Raji (cell line): ENCODE results near the gene ZCRB1.

Experiments
- POLR2A ChIP-seq: IDR thresholded peaks from 2 replicates; pipeline ENCODE4 v1.6.1; 2011; ENCODE audit warnings: low read depth, low read length, control low read depth; ENCODE audit not compliant: insufficient read depth

The ZCRB1 gene

DNA sequence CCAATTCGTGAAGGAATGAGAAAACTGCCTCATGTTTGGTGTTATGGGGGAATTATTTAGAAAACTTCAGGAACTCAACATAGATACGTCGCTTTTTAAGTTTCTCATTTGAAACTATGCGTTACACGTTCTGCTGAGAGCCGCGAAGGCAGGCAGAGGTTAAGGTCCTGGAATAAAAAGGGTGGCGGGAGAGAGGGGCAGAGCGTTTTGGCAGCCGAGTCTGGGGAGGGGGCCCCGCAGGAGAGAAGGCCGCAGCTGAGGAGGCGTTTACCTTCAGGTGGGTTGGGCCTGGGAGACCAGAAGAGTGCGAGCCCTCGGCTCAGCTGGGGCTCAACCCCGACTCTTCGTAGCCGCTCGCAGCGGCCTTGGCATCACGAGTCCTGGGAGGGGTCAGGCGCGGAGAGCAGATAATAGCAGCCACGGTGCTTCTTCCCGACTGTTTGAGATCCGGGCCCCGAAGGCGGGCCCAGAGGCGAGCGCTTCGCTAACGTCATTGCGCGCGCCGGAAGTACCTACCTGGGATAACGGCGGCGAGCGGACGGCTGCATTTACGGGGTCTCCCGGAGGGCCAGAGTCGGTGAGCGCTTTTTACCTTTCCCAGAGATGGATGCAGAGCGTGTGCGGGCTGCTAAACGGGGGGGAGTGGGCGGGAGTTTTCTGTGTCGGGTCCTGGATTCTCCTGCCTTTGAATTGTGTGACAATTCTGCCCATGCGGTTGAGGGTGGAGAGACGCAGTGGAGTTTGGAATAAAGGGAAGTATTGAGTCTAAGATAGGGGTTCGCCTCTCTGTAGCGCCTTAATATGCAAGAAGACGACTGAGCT, at the start of gene ZCRB1, which contains the start of gene PPHLN1:
Gene ZCRB1 (minus strand): TSS at position 442 of the 822 bp plus-strand sequence. CDS start 1,992 bp downstream, outside the sequence.
Gene PPHLN1 (plus strand): TSS at position 515 of the 822 bp plus-strand sequence. CDS start 9,736 bp downstream, outside the sequence.
- peak; percentile 84 for TF ChIP-seq POLR2A

GRCh38 chr12:42373669-42374068, 47.8 kb upstream of the ZCRB1 start:
- TF ChIP-seq POLR2A = no peak

DNA sequence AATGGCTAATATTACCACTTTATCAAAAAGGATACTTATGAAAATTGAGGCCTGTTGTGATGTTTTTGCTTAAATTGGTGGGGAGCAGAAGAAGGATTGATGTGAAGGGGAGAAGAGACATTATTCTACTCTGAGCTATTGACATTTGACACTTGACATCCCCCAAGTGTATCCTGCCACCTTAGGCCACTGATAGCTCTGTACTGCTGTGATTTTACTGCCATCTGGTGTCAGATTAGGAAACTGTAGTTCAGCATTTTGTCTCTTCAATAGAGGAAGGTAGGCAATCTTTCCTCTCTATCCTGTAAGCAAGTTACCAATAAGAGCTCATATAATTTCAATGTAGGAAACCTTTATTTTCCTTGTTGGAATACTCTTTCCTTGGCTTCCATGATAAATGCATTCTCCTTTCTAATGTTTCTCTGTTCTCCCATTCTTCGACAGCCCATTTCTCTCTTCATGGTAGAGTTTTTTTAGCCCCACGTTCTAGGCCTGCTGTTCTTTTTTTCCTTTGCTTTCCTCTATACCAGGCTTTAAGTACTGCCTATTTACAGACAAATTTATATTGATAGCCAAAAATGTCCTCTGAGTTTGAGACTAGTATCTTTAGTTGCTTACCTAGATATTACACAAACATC, 46.4 kb upstream of the ZCRB1 start:
- TF ChIP-seq POLR2A = no peak

GRCh38 chr12:42370013-42370412, 44.1 kb upstream of the ZCRB1 start:
- TF ChIP-seq POLR2A = no peak

DNA sequence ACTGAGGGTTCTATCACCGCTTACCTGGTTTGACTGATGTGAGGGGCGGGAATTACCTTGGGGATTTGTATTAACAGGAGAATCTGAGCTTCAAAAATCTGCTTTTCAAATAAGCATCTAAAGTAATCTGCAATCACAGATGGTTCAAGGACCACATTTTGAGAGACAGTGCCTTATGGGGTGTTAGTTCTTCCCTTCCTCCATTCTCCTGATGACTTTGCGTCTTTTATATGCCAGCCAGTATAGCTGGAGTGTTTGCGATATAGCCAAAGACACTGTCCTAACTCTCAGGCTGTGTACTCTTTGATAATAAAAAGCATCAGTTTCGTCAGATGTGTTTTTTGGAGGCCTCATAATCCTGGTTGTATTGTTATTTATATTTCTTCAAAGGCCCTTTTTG, 39.6 kb upstream of the ZCRB1 start:
- TF ChIP-seq POLR2A = no peak

DNA sequence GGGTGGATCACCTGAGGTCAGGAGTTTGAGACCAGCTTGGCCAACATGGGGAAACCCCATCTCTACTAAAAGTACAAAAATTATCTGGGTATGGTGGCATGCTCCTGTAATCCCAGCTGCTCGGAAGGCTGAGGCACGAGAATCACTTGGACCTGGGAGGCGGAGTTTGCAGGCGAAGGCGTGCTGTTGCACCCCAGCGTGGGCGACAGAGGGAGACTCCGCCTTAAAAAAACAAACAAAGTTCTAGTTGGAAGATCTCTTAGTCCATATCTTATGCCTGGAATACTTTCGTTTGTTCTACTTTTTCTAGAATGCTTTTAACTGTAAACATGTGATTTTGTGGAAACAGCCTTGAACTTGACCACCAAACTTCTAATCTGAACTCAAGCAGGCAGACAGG, 38.8 kb upstream of the ZCRB1 start:
- TF ChIP-seq POLR2A = no peak

DNA sequence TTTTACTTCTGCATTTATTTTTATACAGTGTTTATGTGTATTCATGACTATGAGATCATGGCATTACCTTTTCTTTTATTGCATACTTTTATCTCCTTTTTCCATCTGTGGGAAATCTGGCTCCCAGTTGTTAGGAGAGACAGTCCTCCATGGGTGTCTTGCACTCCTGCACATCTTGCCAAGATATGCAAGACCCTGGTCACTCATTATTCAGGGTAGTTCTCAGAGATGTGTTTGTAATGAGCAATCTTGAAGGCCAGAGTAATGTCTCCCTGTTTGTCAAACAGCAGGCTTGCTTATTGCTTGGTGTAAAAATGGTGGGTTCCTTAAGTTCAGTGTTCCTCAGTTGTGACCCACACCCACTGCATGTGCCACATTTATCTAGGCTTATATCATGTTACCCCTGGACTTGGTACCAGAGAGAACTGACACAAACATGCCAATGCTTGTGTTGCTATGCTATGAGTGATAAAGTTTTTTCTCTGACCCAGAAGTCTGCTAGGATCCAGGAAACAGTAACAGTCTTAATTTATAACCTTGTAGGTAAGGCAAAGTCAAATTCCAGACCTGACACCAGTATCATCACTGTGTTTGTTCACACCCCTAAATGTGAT, 36.9 kb upstream of the ZCRB1 start:
- TF ChIP-seq POLR2A = no peak

- TF ChIP-seq POLR2A = no peak
Measured at GRCh38 chr12:42361909-42362646, 36.2 kb upstream of the ZCRB1 start.

DNA sequence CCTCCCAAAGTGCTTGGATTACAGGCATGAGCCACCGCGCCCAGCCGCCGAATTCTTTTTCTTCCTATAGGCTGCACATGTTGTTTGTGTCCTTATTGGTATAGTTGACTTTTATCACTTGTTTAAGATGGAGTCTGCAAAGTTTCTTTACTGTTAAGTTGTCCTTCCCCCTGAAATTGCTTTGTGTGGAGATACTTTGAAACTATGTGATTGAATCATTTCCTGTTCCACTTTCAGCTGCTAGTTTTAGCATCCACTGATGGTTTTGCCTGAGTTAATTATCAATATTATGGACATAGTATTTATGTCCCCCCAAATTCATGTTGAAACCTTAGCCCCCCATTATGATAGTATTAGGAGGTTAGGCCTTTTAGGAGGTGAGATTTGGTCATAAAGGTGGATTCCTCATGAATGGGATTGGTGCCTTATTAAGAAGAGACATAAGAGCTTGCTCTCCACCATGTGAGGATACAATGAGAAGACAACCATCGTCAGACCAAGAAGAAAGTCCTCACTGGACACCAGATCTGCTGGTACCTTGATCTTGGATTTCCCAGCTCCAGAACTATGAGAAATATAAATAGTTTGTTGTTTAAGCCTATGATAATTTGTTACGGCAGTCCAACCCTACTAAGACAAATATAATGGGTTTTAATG, 35.0 kb upstream of the ZCRB1 start:
- no peak for TF ChIP-seq POLR2A

DNA sequence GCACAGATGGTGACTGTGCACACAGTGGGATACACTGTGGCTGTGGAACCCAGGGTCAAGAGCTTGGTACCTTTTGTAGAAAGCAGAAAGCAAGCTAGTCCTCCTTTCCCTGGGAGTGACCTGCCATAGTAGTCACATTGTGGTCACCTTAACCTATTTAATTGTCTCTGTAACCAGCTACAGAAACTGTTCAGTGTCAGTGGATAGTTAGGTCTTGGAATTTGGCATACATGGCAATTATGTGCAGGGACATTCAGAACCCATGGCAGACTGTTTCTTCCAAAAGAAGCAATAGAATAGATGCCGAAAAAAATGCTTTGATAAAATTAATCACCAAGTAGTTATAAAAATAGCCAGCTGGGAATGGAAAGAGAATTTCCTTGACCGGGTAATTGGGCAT, 30.4 kb upstream of the ZCRB1 start:
- TF ChIP-seq POLR2A = no peak

GRCh38 chr12:42346403-42347002, 20.6 kb upstream of the ZCRB1 start:
- TF ChIP-seq POLR2A = no peak

DNA sequence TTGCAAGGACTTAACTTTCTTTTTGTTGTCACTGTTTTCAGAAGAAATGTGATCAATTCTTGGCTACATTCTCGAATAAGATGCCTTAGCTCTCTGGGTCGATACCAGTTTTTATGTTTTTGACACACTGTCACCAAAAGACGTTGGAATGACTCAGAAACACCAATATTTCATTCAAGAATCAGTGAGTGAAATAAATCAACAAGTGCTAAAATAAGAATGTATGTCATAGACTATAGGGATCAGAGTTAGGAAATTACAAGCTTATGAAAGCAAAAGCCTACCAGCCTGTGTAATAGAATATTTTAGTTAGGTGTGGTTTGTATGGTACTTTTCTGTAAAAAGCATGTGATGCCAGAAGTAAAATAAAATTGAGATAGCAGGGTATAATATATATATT, 17.8 kb upstream of the ZCRB1 start:
- no peak for TF ChIP-seq POLR2A

- no peak for TF ChIP-seq POLR2A
Measured at GRCh38 chr12:42342028-42342427, 16.1 kb upstream of the ZCRB1 start.

- no peak for TF ChIP-seq POLR2A
Measured at GRCh38 chr12:42338280-42338679, 12.4 kb upstream of the ZCRB1 start.

DNA sequence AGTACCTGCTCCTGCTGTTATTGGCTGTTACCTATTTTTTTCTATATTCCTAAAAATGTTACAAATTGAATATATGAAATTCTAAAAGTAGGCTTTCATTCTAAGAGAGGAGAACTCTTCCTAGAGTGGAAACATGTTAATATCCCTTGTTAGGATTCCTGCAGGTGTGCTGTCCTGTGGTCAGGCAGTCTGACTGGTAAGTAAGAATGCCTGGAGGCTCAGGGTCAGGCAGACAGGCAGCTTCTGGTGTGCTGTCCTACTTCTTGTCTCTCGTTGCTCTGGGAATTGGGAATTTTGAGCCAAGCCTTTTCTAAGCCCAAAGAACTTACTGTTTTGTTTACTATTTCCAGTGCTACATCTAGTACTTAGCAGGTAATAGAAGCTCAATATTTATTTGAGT, 10.4 kb upstream of the ZCRB1 start:
- TF ChIP-seq POLR2A = no peak
